SHP77 (cell line): Measurements from ENCODE around the gene EIF5.

Source experiments
- DNase-seq, 2 experiments: peaks; one replicate each; lab custom pipeline; 2025; lab: John Stamatoyannopoulos, UW

Gene EIF5

GRCh38 chr14:103310576-103311095 lies 23.4 kb upstream of the EIF5 start:
- DNase-seq = no peak

- no peak for DNase-seq
These were observed 22.7 kb upstream of the EIF5 start for GRCh38 chr14:103311171-103311997.

- no peak for DNase-seq
These were observed 21.9 kb upstream of the EIF5 start for GRCh38 chr14:103312006-103312635.

- DNase-seq = no peak
These were observed 20.3 kb upstream of the EIF5 start for GRCh38 chr14:103313704-103314103.

GRCh38 chr14:103314496-103315277 lies 19.4 kb upstream of the EIF5 start:
- DNase-seq = no peak

GRCh38 chr14:103315351-103315911 lies 18.6 kb upstream of the EIF5 start:
- peak in 1 of 2 experiments; percentile 34 for DNase-seq

- DNase-seq = no peak
These were observed 18.1 kb upstream of the EIF5 start for GRCh38 chr14:103315941-103316340.

GRCh38 chr14:103316721-103317121 lies 17.3 kb upstream of the EIF5 start:
- no peak for DNase-seq

- no peak for DNase-seq
These were observed 16.8 kb upstream of the EIF5 start for GRCh38 chr14:103317251-103317650.

GRCh38 chr14:103317976-103318580 lies 16.0 kb upstream of the EIF5 start:
- no peak for DNase-seq

- no peak for DNase-seq
These were observed 15.2 kb upstream of the EIF5 start for GRCh38 chr14:103318750-103319419.

GRCh38 chr14:103319422-103319821 lies 14.6 kb upstream of the EIF5 start:
- no peak for DNase-seq

GRCh38 chr14:103326078-103326477 lies 8.0 kb upstream of the EIF5 start:
- DNase-seq = no peak

- DNase-seq = no peak
These were observed 5.1 kb upstream of the EIF5 start for GRCh38 chr14:103328941-103329340.

GRCh38 chr14:103329401-103330347 lies 4.4 kb upstream of the EIF5 start:
- peak; percentile 11 to 38 for DNase-seq

GRCh38 chr14:103330536-103330935 lies 3.5 kb upstream of the EIF5 start:
- DNase-seq = no peak

GRCh38 chr14:103332143-103332919 lies 1.7 kb upstream of the EIF5 start:
- DNase-seq = no peak

- DNase-seq = peak in 1 of 2 experiments; percentile 42
These were observed 896 bp downstream of the EIF5 start for GRCh38 chr14:103334644-103335622.
